ENCODE measurements around the gene MLLT3. TPM values are rescaled to one million over a fixed set of nuclear protein-coding genes. Genes with fewer than 3 reads are reported as not detected.

MLLT3 gene
- total RNA-seq, 1 experiment from 2014 or later, result 7.0 TPM

GRCh38 chr9:20557285-20557684 lies 65.0 kb downstream of the MLLT3 start (continued):
- no peak for TF ChIP-seq OVOL2 (CRISPR knock-in tag; IDR thresholded peaks at IDR 0.05; ENCODE audit: borderline replicate concordance)

GRCh38 chr9:20553558-20554149 lies 68.6 kb downstream of the MLLT3 start:
- DNase-seq (ENCODE audit: low spot score) (no peak), ATAC-seq (no peak)
- Mint-ChIP-seq H3K4me1 (peaks cover 44% of the 10 kb centered on the region), H3K27ac (no peak overlapping the region; the same call in 1 of the 2 replicates), H3K9me3 (no peaks in the 10 kb centered on the region), H3K36me3 (no peaks in the 10 kb centered on the region), H3K27me3 (ENCODE audit: low read depth) (no peaks in the 10 kb centered on the region), H3K4me3 (no peak overlapping the region)
- ChIA-PET CTCF (interaction anchor here (0.7 to 2.6 kb wide), 5 partner anchors 20 to 387 kb away, joined by 3 to 9 read pairs (median 4); partner anchors contain the start of gene MLLT3), POLR2A (no interaction called here)
- TF ChIP-seq JAZF1 (CRISPR knock-in tag; IDR thresholded peaks at IDR 0.05), result no peak
- TF ChIP-seq, protein P1, sequence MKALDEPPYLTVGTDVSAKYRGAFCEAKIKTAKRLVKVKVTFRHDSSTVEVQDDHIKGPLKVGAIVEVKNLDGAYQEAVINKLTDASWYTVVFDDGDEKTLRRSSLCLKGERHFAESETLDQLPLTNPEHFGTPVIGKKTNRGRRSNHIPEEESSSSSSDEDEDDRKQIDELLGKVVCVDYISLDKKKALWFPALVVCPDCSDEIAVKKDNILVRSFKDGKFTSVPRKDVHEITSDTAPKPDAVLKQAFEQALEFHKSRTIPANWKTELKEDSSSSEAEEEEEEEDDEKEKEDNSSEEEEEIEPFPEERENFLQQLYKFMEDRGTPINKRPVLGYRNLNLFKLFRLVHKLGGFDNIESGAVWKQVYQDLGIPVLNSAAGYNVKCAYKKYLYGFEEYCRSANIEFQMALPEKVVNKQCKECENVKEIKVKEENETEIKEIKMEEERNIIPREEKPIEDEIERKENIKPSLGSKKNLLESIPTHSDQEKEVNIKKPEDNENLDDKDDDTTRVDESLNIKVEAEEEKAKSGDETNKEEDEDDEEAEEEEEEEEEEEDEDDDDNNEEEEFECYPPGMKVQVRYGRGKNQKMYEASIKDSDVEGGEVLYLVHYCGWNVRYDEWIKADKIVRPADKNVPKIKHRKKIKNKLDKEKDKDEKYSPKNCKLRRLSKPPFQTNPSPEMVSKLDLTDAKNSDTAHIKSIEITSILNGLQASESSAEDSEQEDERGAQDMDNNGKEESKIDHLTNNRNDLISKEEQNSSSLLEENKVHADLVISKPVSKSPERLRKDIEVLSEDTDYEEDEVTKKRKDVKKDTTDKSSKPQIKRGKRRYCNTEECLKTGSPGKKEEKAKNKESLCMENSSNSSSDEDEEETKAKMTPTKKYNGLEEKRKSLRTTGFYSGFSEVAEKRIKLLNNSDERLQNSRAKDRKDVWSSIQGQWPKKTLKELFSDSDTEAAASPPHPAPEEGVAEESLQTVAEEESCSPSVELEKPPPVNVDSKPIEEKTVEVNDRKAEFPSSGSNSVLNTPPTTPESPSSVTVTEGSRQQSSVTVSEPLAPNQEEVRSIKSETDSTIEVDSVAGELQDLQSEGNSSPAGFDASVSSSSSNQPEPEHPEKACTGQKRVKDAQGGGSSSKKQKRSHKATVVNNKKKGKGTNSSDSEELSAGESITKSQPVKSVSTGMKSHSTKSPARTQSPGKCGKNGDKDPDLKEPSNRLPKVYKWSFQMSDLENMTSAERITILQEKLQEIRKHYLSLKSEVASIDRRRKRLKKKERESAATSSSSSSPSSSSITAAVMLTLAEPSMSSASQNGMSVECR (CRISPR knock-in tag; IDR thresholded peaks at IDR 0.05; ENCODE audit: borderline replicate concordance), result no peak
- TF ChIP-seq TP53 (CRISPR knock-in tag; IDR thresholded peaks at IDR 0.05), result no peak
- no peak for TF ChIP-seq OVOL2 (CRISPR knock-in tag; IDR thresholded peaks at IDR 0.05; ENCODE audit: borderline replicate concordance)
- TF ChIP-seq SP1 (CRISPR knock-in tag; conservative IDR thresholded peaks at IDR 0.05), result no peak
- TF ChIP-seq, protein P2, sequence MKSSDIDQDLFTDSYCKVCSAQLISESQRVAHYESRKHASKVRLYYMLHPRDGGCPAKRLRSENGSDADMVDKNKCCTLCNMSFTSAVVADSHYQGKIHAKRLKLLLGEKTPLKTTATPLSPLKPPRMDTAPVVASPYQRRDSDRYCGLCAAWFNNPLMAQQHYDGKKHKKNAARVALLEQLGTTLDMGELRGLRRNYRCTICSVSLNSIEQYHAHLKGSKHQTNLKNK (CRISPR knock-in tag; IDR thresholded peaks at IDR 0.05), result no peak
- no peak for TF ChIP-seq ZNF219 (CRISPR knock-in tag; IDR thresholded peaks at IDR 0.05; ENCODE audit: borderline replicate concordance)
- TF ChIP-seq, protein P3, sequence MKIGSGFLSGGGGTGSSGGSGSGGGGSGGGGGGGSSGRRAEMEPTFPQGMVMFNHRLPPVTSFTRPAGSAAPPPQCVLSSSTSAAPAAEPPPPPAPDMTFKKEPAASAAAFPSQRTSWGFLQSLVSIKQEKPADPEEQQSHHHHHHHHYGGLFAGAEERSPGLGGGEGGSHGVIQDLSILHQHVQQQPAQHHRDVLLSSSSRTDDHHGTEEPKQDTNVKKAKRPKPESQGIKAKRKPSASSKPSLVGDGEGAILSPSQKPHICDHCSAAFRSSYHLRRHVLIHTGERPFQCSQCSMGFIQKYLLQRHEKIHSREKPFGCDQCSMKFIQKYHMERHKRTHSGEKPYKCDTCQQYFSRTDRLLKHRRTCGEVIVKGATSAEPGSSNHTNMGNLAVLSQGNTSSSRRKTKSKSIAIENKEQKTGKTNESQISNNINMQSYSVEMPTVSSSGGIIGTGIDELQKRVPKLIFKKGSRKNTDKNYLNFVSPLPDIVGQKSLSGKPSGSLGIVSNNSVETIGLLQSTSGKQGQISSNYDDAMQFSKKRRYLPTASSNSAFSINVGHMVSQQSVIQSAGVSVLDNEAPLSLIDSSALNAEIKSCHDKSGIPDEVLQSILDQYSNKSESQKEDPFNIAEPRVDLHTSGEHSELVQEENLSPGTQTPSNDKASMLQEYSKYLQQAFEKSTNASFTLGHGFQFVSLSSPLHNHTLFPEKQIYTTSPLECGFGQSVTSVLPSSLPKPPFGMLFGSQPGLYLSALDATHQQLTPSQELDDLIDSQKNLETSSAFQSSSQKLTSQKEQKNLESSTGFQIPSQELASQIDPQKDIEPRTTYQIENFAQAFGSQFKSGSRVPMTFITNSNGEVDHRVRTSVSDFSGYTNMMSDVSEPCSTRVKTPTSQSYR (CRISPR knock-in tag; IDR thresholded peaks at IDR 0.05), result no peak
- TF ChIP-seq TEAD1 (CRISPR knock-in tag; IDR thresholded peaks at IDR 0.05), result no peak
- TF ChIP-seq MXD4 (CRISPR knock-in tag; IDR thresholded peaks at IDR 0.05; ENCODE audit: borderline replicate concordance), result no peak
- no peak for TF ChIP-seq KAT7 (CRISPR knock-in tag; IDR thresholded peaks at IDR 0.05; ENCODE audit: borderline replicate concordance)
- no peak for TF ChIP-seq RELA (CRISPR knock-in tag; IDR thresholded peaks at IDR 0.05; ENCODE audit: borderline replicate concordance)
- TF ChIP-seq FOXP4 (CRISPR knock-in tag; IDR thresholded peaks at IDR 0.05), result no peak
- TF ChIP-seq FOXJ3 (CRISPR knock-in tag; IDR thresholded peaks at IDR 0.05; ENCODE audit: borderline replicate concordance), result no peak
- no peak for TF ChIP-seq ZNF396 (CRISPR knock-in tag; IDR thresholded peaks at IDR 0.05; ENCODE audit: borderline replicate concordance)
